Glomerular visceral epithelial cell (primary cell): ENCODE measurements around the gene OR1N2.
A peak's percentile ranks its signal among the peaks of the same experiment; 100 is the strongest.
"Not testable (repeated sequence)": the region's sequence is repeated elsewhere in the genome, so short reads cannot be mapped to it uniquely, and the experiment has no call there.

Experiments used
- DNase-seq: peaks from one replicate; pipeline ENCODE4 v3.0.0-alpha.2; 2016; ENCODE audit errors: extremely low spot score

OR1N2 gene, protein sequence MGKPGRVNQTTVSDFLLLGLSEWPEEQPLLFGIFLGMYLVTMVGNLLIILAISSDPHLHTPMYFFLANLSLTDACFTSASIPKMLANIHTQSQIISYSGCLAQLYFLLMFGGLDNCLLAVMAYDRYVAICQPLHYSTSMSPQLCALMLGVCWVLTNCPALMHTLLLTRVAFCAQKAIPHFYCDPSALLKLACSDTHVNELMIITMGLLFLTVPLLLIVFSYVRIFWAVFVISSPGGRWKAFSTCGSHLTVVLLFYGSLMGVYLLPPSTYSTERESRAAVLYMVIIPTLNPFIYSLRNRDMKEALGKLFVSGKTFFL

DNA sequence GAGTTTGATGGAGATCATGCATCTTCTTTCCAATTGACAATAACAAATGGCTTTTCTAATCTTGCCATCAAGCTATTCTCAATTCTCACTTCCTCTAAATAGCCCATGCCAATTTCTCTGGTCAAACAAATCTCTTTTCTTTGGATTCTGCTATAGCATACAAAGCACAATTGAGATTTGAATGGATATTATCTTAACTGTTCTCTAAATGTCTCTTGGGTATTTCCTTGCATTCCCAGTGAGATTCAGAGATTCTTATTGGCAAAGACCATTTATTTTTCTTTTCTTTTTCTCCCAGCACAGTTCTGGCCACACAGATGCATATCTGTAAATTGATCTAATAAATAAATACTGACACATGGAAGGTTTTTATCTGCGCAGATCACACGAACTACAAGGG lies at the start of gene OR1N2:
Gene OR1N2 (plus strand): TSS at position 301 of the 400 bp plus-strand sequence. CDS start 100 bp downstream, outside the sequence.
- DNase-seq = no peak

DNA sequence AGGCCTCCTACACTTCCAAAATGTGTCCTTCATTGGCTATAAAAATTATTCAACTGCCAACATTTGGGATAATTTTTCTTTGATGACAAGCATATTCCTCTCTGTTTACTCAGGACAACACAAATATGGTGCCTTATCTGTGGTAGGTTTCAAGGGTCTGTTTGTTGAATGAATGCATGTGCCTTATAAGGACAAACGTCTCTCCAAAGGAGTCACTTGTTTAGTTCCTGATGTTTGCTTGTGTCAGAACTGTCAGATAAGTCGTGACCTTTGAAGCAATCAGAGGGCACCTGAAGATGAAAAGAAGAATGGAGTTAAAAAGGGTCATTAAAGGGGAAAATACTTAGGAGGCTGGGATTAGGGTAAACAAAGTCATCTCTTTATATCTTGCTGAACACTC lies 45.9 kb upstream of the OR1N2 start:
- DNase-seq = no peak

DNA sequence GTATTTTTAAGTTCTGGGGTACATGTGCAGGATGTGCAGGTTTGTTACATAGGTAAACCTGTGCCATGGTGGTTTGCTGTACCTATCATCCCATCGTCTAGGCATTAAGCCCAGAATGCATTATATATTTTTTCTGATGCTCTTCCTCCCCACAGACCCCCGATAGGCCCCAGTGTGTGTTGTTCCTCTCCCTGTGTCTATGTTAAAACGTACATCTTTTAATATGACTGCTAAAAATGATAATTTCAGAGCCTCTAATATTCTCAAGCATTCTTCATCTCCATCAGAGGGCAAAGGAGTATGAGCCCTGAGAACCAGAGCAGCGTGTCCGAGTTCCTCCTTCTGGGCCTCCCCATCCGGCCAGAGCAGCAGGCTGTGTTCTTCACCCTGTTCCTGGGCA lies 42.4 kb upstream of the OR1N2 start, which contains the start of gene OR1J2:
Gene OR1J2 (plus strand): TSS at position 301 of the 400 bp plus-strand sequence. CDS start 0 bp downstream, at position 301.
- no peak for DNase-seq

DNA sequence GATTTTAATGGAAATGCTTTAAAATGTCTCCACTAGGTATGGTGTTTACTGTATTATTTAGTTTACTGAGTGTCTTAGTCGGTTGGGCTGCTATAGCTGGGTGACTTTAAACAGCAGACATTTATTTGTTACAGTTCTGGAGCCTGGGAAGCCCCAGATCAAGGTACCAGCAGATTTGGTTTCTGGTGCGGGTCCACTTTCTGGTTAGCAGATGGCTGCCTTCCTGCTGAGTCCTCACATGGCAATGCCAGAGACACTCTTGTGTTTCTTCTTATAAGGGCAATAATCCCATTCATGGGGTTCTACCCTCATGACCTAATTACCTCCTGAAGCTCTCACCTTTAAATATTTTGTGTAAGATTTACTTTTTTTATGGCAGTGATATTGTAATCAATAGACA lies 34.7 kb upstream of the OR1N2 start:
- no peak for DNase-seq

DNA sequence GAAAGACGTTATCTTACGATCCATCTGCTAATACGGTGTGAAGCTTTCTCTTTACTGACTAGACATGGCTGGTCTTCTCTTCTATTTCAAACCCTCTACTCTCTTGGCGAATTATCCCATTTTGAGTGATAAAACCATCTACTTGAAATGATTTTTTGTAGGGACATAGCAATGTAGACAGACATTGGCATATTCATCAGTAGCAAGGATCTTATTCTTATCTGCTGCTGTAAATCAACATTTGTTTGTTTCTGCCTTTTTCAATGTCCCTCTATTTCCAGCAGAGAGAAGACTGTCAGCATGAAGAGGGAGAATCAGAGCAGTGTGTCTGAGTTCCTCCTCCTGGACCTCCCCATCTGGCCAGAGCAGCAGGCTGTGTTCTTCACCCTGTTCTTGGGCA lies 34.1 kb upstream of the OR1N2 start, which contains the start of gene OR1J4:
Gene OR1J4 (plus strand): TSS at position 301 of the 400 bp plus-strand sequence. CDS start 0 bp downstream, at position 301.
- no peak for DNase-seq

DNA sequence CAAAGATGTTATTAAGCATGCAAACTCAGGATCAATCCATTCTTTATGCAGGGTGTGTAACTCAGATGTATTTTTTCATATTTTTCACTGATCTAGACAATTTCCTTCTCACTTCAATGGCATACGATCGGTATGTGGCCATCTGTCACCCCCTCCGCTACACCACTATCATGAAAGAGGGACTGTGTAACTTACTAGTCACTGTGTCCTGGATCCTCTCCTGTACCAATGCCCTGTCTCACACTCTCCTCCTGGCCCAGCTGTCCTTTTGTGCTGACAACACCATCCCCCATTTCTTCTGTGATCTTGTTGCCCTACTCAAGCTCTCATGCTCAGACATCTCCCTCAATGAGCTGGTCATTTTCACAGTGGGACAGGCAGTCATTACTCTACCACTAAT lies 33.5 kb upstream of the OR1N2 start:
- no peak for DNase-seq

DNA sequence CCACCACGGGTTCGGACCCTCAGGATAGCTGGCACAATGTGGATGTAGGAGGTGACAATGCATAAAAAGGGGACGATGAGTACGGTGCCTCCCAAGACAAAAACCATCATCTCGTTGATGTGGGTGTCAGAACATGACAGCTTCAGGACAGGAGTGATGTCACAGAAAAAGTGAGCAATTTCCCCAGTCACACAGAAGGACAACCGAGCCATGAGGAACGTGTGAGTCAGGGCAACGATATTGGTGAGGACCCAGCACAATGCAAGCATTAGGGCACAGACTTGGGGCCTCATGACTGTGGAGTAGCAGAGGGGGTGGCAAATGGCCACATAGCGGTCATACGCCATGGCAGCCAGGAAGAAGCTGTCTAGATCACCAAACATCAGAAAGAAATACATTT lies 26.3 kb upstream of the OR1N2 start:
- no peak for DNase-seq

DNA sequence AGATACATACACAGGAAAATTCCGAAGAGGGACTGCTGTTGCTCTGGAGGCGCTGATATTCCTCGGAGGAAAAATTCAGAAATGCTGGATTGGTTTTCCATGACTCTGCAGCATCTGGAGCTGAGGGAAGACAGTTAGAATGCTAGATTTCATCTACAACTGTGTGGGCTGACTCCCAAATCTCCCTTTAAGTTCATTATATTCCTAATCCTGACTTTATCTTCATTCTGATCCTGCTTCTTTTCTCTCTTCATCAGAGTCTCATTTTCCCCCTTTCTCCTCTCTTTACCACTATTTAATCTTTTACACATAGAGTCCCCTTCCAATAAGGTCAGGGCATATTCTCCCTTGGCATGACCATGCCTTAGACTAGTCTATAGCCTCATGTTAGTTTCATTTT lies 25.7 kb upstream of the OR1N2 start, which contains the start of gene OR1N1:
Gene OR1N1 (minus strand): TSS at position 101 of the 400 bp plus-strand sequence. CDS start 0 bp downstream, at position 101.
- DNase-seq = no peak

DNA sequence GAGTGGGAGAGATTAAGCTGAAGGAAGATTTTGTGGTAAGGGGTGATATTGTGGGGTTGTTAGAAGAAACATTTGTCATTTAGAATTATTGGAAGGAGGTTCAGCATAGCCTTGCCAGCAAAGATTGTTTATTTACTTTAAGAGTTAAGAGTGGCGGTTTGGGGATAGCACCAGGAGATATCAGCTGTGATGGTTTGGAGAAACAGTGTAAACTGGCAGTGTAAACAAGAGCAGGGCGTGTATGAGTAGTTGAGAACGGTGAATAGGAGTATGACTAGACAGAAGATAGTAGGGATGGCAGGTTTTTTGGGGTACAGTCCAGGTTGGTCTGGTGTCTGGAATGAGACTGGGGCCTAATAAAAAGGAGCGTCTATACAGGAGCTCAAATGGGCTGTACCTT lies 21.8 kb upstream of the OR1N2 start:
- DNase-seq = not testable (repeated sequence)

DNA sequence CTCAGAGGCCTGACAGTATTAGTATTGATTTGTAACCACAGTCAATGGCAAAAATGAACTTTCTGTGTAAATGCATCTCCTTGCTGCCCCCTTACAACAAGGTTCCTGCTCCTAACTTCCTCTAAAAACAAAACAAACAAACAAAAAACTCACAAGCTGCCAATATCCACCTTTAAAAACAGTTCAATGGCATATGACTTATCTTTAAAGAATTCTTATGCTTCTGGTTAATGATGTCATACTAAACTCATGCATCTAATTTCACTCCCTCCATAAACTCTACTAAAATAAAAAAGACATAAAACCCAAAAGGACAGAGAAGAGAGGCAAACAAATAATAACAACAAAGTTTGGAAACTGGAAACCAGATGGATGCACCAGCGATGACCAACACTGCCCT lies 16.8 kb upstream of the OR1N2 start:
- DNase-seq = no peak

DNA sequence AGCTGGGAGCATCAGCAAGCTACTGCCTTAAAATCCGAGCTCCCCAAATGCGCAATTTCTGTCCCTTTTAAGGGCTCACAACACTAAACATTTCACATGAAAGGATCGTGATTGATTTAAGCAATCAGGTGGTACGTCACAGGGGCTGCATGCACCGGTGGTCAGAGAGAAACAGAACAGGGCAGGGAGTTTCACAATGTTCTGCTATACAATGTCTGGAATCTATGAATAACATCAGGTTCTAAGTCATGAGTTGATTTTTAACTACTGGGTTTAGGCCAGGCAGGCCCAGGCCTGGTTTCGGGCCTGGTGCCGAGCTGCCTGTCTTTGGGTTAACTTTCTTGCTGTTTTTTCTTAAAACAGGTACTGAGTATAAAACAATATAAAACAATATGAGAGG lies 15.8 kb upstream of the OR1N2 start:
- peak; percentile 51 for DNase-seq

DNA sequence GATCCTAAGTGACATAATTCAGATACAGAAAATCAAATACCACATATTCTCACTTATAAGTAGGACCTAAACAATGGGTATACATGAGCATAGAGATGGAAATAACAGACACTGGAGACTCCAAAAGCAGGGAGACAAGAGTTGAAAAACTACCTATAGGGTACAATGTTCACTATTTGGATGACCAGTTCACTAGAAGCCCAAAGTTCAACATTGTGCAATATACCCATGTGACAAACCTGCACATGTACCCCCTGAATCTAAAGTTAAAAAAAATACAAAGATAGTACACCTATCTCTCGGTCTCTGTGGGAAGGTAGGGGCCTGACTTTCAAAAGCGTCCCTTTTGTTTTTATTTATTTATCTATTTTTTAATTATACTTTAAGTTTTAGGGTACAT lies 14.2 kb upstream of the OR1N2 start:
- DNase-seq = no peak

DNA sequence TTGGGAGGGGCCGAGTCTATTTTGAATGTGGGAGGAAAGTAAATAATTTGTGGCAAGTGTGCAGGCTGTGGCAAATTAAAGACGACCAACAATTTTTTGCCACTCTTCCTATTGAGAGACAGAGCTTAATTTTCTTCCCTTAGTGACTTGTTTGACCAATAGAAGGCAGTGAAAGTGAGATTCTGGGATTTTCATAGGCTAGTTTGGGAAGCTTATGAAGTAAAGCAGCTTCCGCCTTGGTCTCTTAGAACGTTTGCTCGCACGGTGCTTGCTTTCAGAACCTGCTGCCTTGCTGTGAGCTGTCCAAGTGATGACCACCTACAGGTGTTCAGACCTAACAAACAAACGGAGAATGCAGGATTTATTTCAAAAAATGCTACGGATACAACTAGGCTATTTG lies 6.7 kb upstream of the OR1N2 start:
- no peak for DNase-seq

DNA sequence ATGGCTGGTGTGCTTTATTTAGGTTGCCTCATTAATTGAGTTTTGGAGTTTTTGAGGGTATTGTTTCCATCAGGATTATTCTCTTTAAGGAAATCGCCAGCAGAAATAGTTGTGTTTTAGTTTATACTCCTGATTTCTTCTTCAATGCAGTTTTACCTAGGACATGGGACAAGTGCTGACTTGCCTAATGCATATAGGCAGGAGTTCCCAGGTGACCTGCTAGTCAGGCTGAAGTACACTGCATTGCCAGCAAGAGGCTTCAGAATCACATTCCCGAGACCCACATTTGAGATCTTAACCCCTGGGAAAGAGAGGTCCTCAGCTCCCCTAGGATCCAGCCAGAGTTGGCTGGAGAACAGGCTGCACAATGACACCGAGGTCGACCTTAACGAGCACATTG lies 1.5 kb upstream of the OR1N2 start:
- DNase-seq = no peak

DNA sequence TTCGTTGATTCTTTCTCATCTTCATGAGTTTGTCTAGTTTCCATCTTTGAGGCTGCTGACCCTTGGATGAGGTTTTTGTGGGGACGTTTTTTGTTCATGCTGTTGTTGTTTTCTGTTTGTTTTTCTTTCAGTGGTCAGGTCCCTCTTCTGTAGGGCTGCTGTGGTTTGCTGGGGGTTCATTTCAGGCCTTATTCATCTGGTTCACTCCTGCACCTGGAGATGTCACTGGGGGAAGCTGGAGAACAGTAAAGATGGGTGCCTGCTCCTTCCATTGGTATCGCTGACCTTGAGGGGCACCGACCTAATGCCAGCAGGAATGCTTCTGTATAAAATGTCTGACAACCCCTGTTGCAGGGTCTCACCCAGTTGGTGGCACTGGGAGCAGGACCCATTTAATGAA lies 8.5 kb downstream of the OR1N2 start:
- no peak for DNase-seq

DNA sequence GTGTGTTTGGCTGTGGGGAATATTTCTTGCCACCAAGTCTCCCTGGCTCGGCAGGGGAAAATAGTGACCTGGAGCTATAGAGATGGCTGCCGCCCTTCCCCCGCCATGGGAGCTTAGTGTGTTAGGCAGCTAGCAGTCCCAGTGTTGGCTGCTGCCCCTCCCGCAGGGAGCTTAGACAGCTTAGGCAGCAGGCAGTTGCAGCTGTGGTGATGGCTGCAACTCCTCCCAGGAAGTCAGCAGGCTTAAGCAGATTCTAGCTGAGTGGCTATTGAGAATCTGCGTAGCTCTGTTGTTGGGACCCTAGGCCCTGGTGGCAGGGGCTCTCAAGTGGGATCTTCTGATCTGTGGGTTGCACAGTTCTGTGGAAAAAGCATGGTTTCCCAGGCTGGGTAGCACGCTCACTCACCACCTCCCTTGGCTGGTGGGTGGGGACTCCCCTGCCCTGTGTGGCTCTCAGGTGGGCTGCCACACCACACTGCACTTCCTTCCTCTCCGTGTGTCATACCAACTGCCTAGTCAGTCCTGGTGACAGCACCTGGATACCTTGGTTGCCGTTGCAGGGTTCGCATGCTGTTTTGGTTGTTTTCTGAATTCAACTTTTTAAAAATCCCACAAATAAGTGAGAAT lies 9.3 kb downstream of the OR1N2 start:
- DNase-seq = no peak

DNA sequence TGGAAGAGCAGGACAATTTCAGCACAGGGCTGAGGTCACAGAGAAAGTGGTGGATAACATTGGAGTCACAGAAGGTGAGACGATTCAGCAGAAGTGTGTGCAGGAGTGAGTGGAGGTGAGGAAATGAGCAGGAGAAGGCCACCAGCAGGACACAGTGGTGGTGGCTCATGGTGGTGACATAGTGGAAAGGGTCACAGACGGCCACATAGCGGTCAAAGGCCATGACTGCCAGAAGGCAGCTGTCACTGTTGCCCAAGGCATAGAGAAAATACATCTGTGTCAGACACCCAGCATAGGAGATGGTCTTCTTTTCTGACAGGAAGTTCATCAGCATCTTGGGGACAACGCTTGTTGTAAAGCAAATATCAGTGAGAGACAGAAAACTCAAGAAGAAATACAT lies 15.0 kb downstream of the OR1N2 start:
- no peak for DNase-seq

DNA sequence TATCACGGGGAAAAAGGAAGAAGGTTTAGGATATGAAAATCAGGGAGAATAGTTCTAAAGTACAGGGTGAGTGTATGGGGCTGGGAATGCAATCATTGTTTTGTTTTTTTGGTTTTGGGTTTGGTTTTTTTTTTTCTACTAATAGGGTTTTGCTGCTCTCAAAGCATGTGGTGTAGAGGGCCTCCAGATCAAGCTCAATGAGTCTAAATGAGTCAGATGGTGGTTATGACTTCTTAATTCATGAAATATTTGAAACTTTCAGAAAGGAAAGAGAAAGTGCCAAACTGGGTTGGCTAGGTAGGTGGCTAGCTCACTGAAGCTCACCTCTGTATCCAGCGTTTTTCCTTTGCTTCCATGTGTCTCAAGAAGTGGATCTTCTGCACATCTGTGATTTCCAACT lies 19.5 kb downstream of the OR1N2 start:
- peak; percentile 38 for DNase-seq

DNA sequence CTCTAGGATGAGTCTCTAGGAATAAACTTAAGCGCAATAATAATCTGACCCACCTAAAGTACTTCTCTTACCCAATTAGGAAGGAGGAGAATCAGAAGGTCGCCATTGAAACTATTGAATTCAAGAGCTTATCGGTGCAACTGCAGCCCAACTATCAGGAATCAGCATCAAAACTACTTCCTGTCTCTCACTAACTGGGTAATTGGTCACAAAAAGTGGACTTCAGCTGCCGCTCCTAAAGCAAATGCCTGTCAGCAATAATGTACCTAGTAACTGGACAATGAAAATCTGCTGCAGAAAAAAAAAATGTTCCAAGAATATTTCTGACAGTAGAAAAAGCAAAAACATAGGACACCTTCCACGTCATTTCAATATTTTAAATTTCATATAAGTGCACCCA lies 27.0 kb downstream of the OR1N2 start:
- DNase-seq = no peak

DNA sequence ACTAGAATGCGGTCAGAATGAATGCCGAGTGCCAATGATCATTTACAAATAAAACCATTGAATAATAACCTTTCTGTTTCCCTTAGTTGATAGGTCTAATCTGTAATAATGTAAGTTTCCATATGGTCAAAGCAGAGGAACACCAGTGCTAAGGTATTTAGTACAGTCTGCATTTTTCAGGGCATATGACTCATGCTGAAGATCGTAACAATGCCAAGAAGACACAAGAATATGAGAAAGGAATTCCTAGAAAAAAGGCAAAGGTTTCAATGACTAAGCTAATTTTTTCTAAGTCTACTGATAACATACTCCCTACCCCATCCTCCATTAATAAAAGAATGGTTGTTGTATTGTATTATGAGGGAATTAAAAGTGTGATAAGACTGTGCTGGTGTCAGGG lies 27.4 kb downstream of the OR1N2 start:
- DNase-seq = peak; percentile 53

DNA sequence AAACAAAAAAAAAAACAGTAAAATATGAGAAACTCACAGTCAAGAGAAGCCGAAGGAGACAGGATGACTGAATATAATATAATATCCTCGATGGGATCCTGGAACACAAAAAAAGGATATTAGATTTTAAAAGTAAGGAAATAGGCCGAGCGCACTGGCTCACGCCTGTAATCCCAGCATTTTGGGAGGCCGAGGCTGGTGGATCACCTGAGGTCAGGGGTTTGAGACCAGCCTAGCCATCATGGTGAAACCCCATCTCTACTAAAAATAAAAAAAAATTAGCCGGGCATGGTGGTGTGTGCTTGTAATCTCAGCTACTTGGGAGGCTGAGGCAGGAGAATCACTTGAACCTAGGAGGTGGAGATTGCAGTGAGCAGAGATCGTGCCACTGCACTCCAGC lies 30.4 kb downstream of the OR1N2 start, which contains the start of gene OR1L8:
Gene OR1L8 (minus strand): TSS at position 101 of the 400 bp plus-strand sequence. CDS start 14,907 bp downstream, outside the sequence.
- DNase-seq = not testable (repeated sequence)
